NCI-H510A (cell line): ENCODE data around the gene FER1L5.
"Not testable (repeated sequence)": the region's sequence is repeated elsewhere in the genome, so short reads cannot be mapped to it uniquely, and the experiment has no call there.

ENCODE experiments used
- DNase-seq: peaks from one replicate; lab custom pipeline; 2025; lab: John Stamatoyannopoulos, UW

The FER1L5 gene

DNA sequence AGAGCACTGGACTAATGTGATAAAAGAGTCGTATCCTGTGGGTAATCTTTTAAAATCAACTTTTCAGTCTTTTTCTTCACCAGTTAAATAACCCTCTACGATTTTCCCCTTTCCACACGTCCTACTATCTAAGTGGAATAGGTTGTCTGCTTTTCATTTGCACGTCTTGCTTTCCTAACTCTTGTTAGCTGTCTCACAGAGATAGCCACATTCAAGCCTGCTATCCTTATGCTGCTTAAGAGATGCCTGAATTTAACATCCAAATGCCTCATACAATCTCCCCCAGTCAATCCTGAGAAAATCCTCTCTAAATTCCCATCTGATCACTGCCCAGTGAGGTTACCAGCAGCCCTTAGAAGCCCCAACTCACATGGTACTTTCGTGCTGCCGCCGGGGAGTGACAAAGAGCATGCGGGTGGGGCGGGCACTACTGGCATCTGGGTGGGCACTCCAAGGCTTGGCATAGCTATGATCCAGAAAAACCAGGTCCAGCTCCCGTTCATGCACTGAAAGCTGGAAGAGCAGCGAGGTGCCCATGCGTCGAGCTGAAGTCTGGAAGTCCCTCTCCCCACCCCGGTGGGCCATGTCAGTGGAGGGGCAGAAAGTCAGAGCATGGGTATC, 5.9 kb upstream of the FER1L5 start:
- no peak for DNase-seq

DNA sequence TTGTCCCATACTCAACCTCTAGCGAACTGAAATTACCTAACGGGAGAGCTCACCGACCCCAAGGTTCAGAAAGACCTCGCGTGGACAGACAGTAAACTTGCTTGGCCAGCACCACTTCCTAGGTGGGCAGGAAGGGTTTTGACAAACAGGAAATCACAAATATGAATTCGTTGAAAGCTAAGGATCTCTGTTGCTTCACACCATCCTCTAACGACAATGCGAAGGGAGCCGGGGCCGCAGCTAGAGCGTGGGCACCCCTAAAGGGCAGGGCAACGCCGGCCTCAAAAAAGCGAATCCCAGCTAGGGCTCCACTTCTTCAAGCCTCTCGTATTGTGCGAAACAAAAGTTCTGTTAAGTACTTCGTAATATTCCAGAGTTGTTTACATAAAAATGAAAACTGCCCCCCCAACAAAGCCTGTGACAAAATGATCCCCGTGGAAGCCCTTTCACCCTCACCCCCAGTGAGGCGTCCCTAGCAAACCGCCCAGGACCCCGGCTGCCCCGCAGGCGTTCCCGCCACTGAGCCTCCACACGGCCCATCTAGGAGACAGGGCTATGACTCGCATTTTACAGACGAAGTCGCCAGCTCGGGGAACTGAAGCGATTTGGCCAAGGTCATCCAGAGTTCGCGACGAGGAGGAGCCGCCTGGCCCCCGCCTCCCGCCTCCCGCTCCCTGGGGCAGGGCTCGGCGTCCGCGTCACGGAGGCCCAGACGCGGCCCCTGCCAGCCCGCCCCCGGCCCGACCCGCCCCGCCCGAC, 5.0 kb upstream of the FER1L5 start:
- peak; percentile 66 for DNase-seq

GRCh38 chr2:96638144-96639121, 4.1 kb upstream of the FER1L5 start, which contains the start of gene KANSL3:
TSS of gene KANSL3 (minus strand) at chr2:96638312. CDS start at chr2:96637135, 1,177 bp downstream.
- peak; percentile 82 for DNase-seq

DNA sequence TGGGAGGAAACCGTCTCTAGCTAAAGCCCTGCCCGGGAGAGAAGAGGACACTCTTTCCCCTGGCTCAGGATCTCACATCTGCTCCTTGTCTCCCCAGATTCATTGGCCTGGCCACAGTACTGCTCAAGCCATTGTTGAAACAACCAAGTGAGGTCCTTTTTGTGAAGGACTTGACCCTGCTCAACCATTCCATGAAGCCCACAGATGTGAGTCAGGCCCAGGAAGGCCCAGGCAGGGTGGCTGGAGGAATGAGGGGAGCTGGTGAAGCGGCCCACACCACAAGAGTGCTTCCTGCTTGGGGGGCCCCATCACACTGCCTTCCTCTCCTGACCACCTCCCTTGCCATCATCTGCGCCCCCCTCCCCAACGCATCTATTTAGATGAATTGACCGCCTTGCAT, 5.1 kb downstream of the FER1L5 start:
- DNase-seq = no peak

GRCh38 chr2:96648306-96648930, 5.9 kb downstream of the FER1L5 start:
- DNase-seq = no peak

- no peak for DNase-seq
These were observed 6.8 kb downstream of the FER1L5 start for GRCh38 chr2:96649342-96649741.

GRCh38 chr2:96651793-96652192, 9.2 kb downstream of the FER1L5 start:
- no peak for DNase-seq

DNA sequence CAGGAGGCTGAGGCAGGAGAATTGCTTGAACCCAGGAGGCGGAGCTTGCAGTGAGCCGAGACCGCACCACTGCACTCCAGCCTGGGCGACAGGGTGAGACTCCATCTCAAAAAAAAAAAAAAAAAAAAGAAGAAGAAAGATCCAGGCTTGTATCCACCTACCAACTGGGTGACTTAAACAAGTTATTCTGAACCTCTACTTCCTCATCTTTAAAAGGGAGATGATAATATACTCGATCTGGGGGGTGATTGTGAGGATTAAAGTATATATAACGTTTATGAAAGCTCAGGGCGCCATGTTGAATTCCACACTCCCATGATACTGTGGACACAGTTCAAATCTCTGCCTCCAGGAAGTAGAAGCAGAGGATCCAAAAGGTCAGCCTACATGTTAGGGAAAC, 12.2 kb downstream of the FER1L5 start:
- not testable (repeated sequence) for DNase-seq

GRCh38 chr2:96655526-96655925, 13.0 kb downstream of the FER1L5 start:
- no peak for DNase-seq

GRCh38 chr2:96656540-96656939, 14.0 kb downstream of the FER1L5 start:
- no peak for DNase-seq

GRCh38 chr2:96661324-96661723, 18.8 kb downstream of the FER1L5 start:
- DNase-seq = no peak

DNA sequence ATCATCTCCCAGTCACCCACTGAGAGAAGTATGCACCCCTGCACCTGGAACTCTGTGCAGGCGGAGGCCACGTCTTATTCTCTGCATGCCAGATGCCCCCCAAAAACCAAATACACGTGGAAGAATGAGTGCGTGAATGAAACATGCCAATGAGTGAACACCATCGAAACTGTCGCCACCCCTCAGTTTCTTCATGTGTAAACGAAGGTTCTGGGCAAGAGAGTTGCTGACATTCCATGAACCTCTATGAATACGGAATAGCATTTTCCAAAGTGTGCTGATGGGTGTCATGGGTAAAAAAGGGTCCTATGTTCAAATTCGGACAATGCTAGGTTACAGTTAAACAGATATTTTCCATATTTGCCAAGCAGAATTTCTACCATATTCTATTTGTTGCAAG, 19.8 kb downstream of the FER1L5 start:
- DNase-seq = no peak

- DNase-seq = no peak
These were observed 20.6 kb downstream of the FER1L5 start for GRCh38 chr2:96663177-96663576.

- no peak for DNase-seq
These were observed 21.3 kb downstream of the FER1L5 start for GRCh38 chr2:96663829-96664228.

- DNase-seq = no peak
These were observed 21.9 kb downstream of the FER1L5 start for GRCh38 chr2:96664366-96664925.

DNA sequence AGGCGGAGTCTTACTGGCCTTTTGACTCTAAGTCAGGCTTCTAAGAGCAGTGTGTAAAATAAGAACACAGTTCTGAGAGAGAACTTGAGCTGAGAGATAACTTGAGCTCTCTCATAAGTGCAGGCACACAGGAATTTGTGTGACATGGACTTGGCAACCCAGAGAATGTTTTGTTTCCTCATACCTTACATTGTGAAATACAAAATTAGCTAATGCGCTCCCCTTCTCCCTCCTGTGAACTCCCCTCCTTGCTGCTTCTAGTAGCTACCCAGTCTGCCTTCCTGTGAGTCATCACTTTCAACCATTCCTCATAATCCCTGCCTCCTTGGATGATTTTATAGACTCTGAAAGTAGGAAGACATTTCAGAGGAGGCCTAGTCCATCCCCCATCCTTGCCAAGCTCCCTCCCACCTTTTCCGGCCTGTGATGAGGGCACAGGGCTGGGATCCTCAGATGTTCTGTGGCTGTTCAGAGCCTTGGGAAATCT, 22.6 kb downstream of the FER1L5 start:
- no peak for DNase-seq

DNA sequence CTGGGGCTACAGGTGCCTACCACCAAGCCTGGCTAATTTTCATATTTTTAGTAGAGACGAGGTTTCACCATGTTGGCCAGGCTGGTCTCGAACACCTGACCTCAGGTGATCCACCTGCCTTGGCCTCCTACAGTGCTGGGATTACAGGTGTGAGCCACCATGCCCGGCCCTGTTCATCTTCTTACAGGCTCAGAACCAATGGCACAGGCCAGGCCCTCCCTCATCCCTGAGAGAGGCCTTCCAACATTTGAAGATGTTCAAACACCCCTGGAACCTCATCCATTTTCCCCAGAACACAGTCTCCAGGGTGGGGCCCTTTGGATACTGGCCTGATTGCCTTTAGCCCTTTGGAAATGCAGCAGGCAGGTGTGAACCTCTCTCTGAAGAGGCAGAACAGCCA, 23.2 kb downstream of the FER1L5 start:
- DNase-seq = not testable (repeated sequence)

DNA sequence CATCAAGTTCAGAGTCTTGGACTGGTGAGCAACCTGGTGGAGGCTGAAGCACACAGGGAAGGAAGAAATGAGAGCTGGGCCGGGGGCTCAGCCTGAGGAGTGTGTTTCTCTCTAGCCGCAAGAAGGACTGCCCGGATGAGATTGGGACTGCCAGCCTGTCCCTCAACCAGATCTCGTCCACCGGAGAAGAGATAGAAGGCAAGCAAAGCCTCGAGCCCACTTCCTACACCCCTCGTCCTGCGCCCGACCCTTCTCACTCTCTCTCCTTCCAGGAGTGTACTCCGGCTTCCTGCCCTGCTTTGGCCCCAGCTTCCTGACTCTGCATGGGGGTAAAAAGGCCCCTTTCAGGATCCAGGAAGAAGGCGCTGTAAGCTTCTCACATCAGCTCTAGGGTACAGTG, 26.2 kb downstream of the FER1L5 start:
- DNase-seq = no peak

DNA sequence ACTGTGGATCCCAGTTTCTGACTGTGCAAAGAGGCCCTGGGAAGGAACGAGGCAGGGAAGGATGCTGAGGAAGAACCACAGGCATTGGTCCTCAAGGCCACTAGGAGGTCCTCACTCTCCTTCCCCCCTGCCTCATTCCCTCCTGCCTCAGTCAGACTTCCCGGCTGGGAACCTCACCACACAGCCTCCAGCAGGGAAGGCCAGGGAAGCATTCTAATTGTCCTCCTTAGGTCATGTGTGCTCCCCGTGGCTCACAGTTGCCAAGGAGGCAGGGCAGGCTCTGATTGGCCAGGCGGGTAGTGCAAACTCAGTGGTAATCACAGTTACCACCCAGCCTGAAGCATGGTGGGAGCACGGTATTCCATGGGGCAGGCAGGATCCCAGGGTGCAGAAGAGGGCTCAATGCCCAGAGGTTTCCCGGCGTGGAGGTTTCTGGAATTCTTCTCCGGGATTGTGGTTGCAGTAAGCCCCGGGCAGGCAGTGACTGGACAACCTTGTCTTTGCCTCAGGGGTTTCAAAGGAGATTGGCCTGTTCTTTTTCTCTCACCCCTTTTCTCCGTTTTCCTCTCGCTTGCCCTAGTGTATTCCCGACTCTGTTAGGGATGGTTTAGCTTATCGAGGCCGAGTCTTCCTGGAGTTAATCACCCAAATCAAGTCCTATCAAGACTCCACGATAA, 27.1 kb downstream of the FER1L5 start:
- no peak for DNase-seq

DNA sequence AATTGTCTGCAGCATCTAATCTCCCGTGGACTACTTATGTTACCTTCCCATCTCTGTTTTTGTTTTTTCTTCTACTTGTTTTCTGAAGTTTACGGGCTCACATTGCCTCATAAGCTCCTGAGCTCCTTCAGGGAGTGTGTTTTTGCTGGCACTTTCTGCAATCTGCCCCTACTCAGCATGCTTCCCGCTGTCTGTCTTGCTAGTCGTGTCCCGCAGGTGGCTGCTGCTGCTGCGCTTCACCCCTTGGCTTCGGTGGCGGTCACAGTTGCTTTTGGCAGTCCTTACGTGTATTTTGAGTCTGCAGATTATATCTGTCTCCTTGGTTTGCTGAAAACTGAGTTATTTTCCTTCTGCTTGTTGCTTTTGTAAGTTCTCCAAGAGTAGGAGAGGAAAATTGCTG, 37.3 kb downstream of the FER1L5 start:
- DNase-seq = no peak

DNA sequence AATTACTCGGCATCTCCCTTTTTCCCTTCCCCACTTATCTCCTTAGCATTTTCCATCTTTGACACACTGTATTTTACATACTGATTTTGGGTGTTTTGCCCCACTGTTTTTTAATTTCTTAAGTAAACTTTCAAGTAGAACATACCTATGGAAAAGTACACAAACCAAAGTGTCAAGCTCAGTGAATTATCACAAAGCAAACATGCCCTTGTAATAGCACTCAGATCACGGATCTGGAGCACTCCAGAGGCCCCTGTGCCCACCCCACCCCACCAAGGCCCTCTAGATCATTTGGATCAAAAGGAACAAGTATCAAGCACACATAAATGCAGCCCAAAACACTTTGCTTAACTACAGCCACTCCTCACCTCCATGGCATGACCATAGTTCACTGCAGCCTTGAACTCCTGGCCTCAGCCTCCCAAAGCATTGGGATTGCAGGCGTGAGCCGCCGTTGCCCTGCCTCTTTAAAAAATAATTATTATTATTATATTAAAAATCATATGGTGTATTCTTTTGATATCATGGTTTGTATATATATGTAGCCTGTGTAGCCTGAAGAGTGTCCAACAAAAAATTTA, 38.1 kb downstream of the FER1L5 start:
- DNase-seq = no peak
